Kidney epithelial cell (primary cell): Measurements from ENCODE around the gene SKIC8. TPM values are rescaled to one million over a fixed set of nuclear protein-coding genes. Genes with fewer than 3 reads are reported as not detected.
A peak's percentile ranks its signal among the peaks of the same experiment; 100 is the strongest.

ENCODE experiments used
- DNase-seq: peaks from one replicate; pipeline ENCODE4 v3.0.0-alpha.2; 2010; ENCODE audit warnings: low read depth
- H3K27me3 ChIP-seq: 2 replicates; pipeline ENCODE4 v1.6.0; 2011; ENCODE audit warnings: low read length; ENCODE audit not compliant: control insufficient read depth, insufficient read depth
- H3K36me3 ChIP-seq: 2 replicates; pipeline ENCODE4 v1.5.1; 2011; ENCODE audit warnings: low read length; ENCODE audit not compliant: control insufficient read depth, insufficient read depth
- H3K4me3 ChIP-seq: 2 replicates; pipeline ENCODE4 v1.5.1; 2011; ENCODE audit warnings: low read depth, mild to moderate bottlenecking, control low read depth, low read length
- total RNA-seq: library from RNA; depleted of rRNA; stranded (reverse); fragments of >200 nt; gene quantifications from 2 replicates; pipeline ENCODE4 v1.2.3, GENCODE V29; 2015
- TF ChIP-seq, protein P1 (sequence below): IDR thresholded peaks from 2 replicates; pipeline ENCODE4 v1.5.1; 2011; ENCODE audit warnings: mild to moderate bottlenecking, moderate library complexity, low read length, control low read depth, inconsistent platforms; ENCODE audit not compliant: insufficient read depth, poor library complexity, severe bottlenecking

Gene SKIC8
- 51.1 and 54.6 TPM in 2 replicates for total RNA-seq

DNA sequence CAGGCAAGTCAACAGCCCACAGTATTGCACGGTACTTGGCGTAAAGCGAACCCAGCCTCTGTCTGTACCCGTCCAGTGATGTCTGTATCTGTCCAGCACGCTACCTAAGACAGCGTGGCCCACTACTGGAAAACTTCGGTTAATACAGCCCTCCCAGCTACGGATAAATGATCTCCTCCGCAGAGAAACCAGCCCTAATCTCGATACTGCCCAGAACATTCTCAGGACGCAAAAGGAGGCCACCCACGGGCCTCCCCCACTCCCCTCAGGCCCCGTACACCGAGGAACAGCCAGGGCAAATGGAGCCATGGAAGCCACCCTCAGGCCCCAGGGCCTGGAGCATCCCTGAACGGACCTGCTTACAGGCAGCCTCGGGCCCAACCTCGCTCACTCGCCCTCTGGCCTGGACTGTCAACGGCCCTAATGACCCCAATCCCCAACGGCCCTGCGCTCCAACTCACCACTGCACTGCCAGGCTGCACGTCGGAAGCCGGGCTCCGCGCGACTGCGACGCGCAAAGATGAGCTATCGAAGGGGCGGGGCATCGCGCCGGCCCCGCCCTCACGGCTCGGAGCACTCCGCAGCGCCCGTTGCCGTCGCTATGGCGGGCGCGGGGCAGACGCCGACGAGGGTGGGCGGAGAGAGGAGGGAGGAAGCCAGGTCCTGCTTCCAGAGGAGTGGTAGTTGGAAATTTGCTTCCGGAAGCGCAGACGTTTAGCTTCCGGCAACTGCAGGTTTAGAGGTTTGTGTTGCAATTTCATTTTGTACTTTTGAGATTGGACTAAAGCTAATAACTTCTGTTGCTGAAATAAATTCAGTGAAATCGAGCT is at the start of gene SKIC8:
SKIC8 (minus strand) TSS at position 509 of the 830 bp plus-strand sequence. CDS start 3,923 bp downstream, outside the sequence.
- DNase-seq: peak; percentile 70
- peak within 1 kb of the TSS; percentile 64 for H3K4me3 ChIP-seq
- no peaks in the 10 kb centered on the region for H3K36me3 ChIP-seq
- TF ChIP-seq, protein P1, sequence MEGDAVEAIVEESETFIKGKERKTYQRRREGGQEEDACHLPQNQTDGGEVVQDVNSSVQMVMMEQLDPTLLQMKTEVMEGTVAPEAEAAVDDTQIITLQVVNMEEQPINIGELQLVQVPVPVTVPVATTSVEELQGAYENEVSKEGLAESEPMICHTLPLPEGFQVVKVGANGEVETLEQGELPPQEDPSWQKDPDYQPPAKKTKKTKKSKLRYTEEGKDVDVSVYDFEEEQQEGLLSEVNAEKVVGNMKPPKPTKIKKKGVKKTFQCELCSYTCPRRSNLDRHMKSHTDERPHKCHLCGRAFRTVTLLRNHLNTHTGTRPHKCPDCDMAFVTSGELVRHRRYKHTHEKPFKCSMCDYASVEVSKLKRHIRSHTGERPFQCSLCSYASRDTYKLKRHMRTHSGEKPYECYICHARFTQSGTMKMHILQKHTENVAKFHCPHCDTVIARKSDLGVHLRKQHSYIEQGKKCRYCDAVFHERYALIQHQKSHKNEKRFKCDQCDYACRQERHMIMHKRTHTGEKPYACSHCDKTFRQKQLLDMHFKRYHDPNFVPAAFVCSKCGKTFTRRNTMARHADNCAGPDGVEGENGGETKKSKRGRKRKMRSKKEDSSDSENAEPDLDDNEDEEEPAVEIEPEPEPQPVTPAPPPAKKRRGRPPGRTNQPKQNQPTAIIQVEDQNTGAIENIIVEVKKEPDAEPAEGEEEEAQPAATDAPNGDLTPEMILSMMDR: no peak
- no peaks in the 10 kb centered on the region for H3K27me3 ChIP-seq

DNA sequence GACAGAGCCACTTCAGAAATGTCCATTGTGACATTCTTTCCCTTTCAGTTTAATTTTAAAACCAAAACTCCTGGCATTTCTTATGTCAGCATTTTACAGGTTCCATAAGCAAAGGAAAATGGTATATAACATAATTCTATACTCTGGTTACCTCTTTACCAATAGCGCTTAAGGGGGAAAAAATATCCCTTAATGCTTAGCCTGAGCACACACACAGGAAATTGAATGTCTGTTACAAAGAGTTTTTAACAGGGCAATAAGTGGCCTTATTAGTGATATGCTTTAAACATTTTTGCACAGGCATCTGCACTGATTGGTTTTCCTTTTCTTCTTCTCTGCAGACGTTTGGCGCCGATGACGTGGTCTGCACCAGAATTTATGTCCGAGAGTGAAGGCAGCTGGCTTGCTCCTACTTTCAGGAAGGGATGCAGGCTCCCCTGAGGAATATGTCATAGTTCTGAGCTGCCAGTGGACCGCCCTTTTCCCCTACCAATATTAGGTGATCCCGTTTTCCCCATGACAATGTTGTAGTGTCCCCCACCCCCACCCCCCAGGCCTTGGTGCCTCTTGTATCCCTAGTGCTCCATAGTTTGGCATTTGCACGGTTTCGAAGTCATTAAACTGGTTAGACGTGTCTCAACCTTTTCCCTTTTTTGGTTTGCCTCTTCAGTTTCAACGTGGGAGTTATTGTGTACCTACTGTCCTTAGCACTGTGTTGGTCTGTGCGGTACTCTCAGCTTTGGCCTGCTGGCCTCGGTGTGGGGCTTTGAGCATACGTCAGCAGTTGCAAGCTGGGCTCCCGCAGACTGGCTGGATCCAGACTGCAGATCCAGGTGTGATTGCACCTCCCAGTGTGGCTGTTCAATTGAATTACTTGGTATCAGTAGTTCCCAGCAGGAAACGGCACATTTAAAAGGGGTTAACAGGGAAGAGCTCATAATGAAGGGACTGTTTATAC is 48.5 kb upstream of the SKIC8 start:
- H3K36me3 ChIP-seq: no peaks in the 10 kb centered on the region
- TF ChIP-seq, protein P1: no peak
- H3K27me3 ChIP-seq: peaks cover 30% of the 10 kb centered on the region
- H3K4me3 ChIP-seq: no peak overlapping the region
- no peak for DNase-seq

DNA sequence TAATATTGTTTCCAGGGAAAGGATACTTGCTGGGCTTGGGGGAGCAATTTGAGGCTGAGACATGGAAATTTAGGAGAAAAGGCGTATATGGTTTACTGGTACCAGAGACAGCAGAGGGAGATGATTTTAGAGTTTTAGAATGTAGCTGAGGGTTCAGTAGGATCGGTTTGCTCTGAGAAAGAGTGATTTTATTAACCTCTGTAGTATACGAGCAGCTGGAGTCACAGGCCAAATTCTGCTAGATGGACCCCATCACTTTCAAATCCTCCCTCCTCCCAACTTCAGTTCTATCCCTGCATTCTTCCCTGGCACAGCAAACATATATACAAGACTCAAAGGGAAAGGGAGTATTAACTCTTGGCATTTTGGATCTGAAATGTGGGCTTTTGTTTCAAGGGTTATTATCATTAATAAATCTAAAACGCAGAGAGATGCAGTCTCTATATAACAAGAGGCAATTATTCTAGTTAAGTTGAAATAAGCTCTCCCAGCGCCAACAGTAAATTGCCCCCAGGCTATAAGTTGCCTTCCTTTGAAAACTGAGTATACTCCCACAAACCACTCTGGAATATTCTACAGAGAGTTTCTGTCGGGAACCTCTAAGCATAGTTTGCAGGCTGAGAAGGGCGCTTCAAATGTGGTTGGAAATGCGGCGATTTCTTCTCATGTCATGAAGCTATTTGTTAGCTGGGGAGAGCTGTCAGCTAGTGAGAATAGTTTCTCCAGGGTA is 46.2 kb upstream of the SKIC8 start:
- DNase-seq: no peak
- no peaks in the 10 kb centered on the region for H3K36me3 ChIP-seq
- no peak overlapping the region for H3K4me3 ChIP-seq
- TF ChIP-seq, protein P1: no peak
- H3K27me3 ChIP-seq: peaks cover 52% of the 10 kb centered on the region

DNA sequence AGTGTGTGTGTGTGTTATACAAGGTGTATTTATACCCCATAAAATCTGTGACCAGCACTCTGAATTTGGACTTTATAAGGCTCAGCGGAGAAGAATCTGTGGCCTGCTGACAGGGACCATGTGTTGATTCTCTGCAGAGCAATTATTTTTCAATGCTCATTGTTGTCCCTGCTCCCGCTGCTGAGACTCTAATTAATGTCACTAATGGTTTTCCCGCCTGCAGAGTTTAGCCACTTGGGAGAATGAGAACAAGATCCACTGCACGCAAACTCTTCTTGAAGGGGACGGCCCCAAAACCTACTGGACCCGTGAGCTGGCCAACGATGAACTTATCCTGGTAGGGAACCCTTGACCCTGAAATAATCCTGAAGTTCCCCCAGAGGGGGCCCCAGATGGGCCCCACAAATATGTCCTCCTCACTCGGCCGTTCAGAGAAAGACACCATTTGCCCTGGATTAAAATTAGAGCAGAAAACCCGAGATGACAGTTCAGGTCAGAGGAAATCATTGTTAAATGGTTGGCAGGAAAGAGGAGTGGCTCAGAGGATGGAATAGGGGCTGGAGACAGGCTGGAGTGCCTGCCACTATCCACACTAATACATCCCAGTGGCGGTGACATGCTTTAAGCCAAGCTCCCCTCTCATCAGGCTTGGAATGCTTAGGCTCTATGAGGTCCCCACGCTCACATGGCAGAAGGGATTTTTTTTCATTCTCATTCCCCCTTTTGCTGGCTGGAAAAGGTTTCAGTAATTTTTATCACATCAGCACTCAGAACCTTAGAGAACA is 44.1 kb upstream of the SKIC8 start:
- no peak for DNase-seq
- peaks cover 69% of the 10 kb centered on the region for H3K27me3 ChIP-seq
- no peaks in the 10 kb centered on the region for H3K36me3 ChIP-seq
- H3K4me3 ChIP-seq: no peak overlapping the region
- TF ChIP-seq, protein P1: no peak

DNA sequence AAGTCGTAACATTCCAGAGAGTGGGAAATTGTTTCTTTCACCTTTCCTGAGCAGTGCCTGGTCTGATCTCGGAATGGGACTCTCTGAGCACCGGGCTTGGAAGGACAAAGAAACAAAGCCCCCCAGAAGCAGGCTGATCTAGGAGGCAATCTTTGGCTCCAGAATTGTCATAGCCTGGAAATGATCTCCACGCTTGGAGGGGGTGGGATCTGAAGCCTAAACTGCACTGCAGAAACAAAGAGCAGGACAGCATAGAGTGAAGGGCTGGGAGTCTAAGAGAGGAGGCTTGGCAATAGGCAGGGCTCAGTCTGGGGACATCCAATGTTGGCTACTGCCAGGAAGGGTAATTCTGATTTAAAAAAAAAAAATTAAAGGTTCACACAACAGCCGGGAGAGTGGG is 42.6 kb upstream of the SKIC8 start:
- Histone ChIP-seq H3K27me3 (peaks cover 71% of the 10 kb centered on the region), H3K4me3 (no peak overlapping the region), H3K36me3 (no peaks in the 10 kb centered on the region)
- TF ChIP-seq, protein P1: no peak
- DNase-seq: no peak
